SKM-1 treated with dmso at 0.1 percent for 144 hours (cell line): ENCODE results near the gene ZP2.
"Not testable (repeated sequence)": the region's sequence is repeated elsewhere in the genome, so short reads cannot be mapped to it uniquely, and the experiment has no call there.

ENCODE experiments used
- DNase-seq: peaks from one replicate; lab custom pipeline; 2025; ENCODE audit not compliant: unreplicated experiment; lab: John Stamatoyannopoulos, UW

Gene ZP2

DNA sequence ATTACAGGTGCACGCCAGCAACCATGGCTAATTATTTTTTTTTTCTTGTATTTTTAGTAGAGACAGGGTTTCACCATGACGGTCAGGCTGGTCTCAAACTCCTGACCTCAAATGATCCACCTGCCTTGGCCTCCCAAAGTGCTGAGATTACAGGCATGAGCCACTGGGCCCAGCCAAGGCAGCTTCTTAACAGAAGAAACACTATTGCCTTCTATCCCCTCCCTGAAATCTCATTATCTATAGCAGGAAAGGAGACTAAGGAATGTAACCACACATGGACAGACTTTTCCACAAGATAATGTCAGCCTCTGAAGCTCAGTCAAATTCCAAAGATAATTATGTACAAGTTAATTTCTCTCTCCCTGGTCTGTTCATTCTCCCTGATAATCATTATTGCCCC lies 5.7 kb upstream of the ZP2 start:
- no peak for DNase-seq

DNA sequence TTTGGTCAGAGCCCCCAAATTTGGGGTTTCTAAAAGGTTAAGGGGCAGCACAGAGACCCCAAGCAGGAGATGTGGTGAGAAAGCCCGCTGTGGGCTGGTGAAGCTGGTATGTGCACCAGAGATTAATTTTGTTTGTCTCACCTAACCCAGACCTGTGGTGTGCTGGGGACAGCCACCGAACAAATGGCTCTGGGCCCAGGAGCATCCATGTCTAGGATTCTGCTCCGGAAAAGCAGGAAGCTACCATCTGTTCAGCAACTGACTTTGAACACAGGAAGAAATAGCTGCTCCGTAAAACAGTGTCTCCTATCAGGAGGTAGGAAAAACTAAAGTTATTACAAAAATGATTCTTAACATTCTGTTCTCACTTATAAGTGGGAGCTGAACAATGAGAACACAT lies 2.7 kb upstream of the ZP2 start:
- no peak for DNase-seq

DNA sequence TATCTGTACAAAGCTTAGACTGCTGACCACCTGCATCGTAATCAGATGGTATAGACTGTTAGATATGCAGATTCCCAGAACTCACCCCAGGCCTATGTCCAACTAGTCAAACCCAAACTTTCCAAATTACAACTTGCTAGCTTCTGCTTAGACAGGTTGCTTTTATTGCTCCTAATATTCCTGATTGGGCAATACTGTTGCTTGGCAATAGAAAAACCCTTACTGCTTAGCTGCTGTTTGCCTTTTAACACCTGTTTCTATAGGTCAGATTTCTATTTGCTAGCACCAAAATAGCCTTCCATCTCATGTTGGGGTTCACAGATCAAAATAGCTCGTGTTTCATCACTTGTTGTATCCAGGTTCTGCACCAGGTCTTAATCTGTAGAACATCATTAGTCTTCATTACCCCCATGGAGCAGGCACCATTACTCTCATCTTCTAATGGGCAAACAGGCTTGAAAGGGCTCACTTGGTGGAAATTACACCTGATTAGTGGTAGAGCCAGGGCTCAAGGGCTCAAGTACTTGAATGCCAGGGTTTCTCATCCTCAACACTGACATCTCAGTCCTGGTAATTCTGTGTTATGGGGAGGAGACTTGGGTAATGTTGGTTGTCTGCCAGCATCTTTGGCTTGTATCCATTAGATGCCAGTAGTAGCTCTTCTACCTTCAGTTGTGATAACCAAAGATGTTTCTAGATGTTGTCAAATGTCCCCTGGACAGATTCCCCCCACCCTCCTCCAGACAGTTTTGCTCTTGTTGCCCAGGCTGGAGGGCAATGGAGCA lies 2.7 kb downstream of the ZP2 start:
- DNase-seq, result no peak

DNA sequence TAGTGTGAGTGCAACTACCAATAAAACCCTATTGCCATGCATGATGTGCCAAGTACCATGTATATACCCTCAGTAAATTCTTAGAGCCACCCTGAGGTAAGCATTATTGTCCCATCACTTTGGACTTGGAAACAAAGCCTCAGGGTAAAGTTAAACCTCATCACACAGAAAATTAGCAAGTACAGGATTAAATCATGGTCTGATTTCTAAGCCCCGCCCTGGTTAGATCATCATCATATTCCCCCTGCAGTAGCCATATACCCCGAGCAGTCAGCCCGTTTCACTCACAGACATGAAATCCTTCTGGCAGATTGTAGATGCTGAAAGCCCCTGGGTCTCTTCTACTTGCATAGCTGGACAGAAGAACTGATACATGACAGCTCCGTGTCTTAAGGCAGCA lies 4.8 kb downstream of the ZP2 start:
- DNase-seq, result no peak

DNA sequence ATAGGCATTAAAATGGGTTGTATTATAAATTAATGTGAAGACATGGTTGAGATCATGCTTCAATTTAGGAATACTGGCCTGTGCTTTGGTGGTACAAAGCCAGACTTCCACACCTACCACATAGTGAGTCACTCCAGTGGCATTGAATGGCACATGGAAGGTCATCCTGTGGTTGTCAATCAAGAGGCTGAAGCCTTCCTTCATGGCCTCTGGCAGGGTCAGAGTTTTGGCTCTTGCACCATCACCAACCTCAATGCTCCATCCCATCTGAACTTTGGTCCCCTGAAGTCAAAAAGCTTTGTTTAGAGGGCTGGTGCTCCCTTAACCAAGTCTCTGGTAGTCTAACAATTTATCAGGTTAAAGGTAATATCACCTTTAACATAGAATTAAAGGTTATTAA lies 6.1 kb downstream of the ZP2 start:
- DNase-seq, result no peak

DNA sequence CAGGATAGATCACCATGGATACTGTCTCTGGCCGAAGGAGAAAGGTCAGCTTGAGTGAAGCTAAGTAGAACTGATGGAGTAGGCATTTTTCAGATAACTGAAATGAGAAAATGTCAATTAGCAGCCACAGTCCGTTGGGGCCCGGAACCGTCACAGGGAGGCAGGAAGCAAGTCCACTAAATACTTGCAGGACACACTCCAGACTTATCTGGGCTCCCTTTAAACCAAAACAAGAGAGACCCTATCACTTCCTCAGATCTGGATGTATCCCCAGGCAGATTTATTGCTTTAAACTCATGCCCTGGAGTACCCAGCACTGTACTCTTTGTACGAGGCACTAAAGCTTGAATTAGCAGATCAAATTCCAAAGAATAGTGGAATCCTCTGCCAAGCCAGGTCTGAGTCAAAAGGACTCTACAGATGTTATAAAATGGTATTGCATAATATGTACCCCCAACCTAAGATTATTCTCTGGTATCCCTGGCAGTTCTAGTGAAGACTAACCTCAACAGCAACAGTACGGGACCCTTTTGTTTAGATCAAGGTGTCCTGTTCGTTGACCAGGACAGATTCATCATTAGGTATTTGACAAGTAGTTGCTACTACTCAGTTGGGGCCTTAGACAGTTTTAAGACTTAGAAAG lies 8.1 kb downstream of the ZP2 start:
- no peak for DNase-seq

DNA sequence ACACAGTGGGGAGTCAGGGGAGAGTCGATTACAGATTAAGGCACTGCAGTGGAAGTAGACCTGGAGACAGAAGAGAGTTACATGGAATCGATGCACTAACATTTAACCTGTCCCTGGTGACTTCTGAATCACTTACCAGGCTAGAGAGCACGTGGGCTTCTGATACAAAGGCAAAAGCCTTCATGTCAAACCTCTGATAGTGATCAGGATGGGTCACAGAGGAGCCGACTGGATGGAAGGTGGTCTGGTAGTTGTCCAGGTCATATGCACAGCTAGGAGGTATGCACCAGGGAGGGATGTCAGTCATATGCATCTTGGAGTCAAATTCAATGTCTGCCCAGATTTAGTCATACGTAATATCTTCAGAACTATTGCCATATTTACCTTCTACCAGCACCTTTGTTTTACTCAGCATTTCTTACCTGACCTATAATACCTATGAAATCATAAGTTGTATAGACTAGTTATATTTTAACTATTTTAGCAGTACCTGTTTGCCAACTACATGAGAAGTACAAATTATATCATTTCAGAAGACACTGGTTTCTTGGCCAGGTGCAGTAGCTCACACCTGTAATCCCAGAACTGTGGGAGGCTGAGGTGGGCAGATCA lies 11.7 kb downstream of the ZP2 start:
- DNase-seq, result no peak

DNA sequence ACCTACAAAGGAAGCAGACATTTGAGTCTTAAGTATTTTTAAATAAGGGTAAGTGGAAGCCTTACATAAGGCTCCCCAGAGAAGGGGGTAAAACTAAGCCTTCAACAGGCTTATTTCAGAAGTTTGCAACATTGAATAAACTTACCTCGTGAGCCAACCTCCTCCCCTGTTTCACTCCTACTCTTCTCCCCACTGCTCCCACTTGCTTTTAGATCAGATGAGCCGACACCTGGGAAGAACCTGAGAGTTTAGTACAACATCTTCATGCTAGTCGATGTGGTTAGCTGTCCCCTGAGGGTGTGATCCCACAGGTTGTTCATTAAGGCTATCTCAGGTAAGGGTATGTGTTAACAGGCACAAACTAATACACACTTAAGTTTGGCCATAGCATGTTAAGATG lies 13.8 kb downstream of the ZP2 start:
- DNase-seq, result no peak

DNA sequence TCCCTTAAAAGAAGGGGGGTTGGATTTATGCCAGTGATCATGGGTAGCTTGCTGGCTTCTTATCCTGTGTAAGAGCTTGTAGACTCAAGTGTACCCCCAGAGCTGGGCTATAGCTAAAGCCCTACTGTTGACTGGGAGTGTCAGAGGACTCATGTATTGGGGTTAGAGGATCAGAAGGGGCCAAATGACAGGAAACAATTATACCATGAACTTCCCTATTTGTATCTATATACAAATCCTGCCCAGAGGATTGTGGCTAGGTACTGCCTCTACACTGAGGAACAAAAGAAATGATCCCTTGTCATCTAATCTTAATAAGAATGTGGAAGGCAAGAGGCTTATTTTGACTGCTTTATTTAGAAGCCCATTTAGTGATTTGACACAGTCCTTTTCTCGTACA lies 14.3 kb downstream of the ZP2 start:
- DNase-seq, result peak; percentile 34

DNA sequence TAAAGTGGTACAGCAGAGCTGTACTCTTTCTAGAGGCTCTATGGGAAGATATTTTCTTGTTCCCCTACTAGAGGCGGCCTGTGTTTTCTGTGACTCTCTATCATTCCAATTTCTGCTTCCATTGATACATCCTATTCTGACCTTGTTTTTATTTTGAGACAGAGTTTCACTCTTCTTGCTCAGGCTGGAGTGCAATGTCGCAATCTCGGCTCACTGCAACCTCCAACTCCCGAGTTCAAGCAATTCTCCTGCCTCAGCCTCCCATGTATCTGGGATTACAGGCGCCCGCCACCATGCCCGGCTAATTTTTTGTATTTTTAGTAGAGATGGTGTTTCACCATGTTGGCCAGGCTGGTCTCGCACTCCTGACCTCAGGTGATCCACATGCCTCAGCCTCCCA lies 16.0 kb downstream of the ZP2 start:
- not testable (repeated sequence) for DNase-seq

DNA sequence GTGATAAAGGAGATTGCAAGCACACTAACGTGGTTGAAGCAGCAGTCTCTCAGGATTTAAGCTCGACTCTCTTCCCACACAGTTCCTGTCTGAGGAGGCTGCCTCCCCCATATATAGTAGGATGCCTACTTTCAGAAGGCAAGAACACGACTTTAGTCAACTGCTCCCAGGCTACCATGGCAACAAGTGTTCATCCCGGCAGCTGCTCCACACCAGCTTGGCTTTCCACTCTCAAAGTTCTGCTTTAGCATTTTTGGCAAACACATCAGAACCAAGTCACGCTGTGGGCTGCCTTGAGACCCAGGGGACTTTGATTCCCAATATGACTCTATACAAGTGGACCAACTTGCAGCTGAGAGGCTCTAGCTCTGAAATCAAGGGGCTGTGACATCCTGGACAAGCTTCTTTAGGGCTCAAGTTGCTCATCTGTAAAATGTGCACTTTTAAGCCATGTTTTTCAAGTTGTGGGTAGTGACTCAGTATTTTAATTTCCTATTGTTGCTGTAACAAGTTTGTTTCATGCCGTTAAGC lies 16.5 kb downstream of the ZP2 start:
- no peak for DNase-seq

DNA sequence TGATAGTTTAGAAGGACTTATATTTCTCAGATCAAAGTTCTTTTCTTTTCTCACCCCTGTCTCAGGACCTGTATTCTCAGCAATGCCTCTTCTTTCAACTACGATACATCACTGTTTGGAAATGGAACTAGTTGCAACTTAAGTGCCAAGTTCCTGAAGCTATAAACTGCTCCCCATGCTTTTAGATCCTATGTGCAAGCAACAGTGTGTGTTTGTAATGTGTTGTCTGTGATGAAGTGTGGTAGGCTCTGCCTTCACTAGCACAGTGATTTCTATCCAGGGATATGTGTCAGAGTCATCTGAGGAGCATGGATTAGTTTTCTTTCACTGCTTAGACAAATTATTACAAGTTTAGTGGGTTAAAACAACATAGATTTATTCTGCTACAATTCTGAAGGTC lies 18.4 kb downstream of the ZP2 start:
- DNase-seq, result no peak

DNA sequence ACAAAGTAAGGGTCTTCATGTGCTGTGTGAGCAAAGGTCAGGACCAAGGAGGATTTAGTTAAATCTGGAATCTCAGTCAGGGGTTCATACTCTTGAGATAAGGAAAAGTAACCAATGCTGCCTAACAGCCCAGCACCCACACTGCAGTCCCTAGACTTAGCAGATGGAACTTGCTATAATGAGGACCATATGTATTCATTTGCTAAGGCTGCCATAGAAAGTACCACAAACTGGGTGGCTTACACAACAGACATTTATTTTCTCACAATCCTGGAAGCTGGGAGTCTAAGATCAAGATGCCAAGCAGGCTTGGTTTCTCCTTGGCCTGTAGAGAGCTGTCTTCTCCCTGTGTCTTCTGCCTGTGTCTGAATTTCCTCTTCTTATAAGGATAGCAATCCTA lies 20.8 kb downstream of the ZP2 start:
- no peak for DNase-seq

DNA sequence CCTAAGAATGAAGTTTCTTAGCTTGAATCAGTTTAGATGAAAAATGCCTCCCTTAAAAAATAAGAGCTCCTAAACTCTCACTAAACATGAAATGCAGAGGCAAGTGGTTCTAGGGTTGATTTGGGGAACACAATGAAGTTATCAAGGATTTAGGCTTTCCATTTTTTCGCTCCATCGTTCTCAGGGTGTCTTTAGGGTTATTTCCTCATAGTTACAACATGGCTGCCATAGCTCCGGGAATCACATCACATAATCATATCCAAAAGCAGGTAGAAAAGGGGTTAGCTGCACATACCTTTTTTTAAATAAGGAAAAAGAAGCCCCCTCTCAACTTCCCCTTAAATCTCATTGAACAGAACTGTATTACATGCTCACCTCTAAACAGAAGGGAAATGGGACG lies 21.4 kb downstream of the ZP2 start:
- no peak for DNase-seq

DNA sequence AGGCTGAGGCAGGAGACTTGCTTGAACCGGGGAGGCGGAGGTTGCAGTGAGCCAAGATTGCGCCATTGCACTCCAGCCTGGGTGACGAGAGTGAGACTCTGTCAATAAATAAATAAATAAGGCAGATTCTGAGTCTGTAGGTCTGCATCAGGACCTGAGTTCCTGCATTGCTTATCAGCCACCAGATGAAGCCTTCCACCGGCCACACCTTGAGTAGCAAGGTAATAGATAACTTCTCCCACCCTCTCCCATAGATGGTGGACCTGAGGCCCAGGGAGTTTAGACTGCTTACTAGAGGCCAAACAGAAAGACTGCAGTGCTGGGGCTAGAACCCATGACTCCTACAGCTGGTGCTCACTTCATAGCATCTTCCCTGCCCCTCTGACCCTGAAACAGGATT lies 22.1 kb downstream of the ZP2 start:
- no peak for DNase-seq

DNA sequence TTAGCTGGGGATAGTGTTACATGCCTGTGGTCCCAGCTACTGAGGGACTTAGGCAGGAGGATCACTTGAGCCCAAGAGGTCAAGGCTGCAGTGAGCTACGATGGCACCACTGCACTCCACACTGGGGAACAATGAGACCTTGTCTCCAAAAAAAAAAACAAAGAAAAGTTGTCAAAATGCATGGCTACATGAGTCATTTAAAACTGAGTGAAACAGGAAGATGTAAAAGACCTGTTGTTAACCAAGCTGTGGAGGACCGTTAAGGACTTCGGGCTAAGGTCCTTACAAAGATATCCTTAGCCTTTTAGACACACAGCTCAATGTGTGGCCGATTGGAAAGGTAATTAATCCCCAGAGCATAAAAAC lies 25.1 kb downstream of the ZP2 start:
- DNase-seq, result no peak

DNA sequence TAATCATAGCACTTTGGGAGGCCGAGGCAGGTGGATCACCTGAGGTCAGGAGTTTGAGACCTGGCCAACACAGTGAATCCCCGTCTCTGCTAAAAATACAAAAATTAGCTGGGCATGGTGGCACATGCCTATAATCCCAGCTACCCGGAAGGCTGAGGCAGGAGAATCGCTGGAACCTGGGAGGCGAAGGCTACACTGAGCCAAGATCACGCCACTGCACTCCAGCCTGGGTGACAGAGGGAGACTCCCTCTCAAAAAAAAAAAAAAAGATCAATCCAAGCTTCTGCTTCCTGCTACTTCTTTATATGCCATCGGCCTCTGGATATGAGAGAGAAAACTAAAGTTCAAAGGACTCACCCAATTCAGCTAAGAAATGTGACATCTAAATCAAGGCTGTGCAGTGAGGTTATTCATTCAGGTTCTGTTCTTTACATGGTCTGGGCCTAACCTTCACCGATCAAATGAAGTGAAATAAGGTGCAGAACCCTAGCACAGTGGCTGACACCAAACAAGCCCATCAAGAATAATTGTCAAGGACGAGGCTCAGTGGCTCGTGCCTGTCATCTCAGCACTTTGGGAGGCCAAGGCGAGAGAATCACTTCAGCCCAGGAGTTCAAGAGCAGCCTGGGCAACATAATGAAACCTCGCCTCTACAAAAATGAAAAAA lies 25.6 kb downstream of the ZP2 start:
- DNase-seq, result no peak

DNA sequence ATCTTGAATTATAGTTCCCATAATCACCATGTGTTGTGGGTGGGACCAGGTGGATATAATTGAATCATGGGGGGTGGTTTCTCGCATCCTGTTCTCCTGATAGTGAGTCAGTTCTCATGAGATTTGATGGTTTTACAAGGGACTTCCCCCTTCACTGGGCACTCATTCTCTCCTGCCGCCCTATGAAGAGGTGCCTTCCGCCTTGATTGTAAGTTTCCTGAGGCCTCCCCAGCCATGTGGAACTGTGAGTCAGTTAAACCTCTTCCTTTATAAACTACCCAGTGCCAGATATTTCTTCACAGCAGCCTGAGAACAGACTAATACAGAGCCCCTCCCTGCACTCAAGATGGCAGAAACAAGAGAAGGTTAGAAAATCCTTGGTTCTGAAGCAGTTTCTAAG lies 26.5 kb downstream of the ZP2 start:
- DNase-seq, result no peak

DNA sequence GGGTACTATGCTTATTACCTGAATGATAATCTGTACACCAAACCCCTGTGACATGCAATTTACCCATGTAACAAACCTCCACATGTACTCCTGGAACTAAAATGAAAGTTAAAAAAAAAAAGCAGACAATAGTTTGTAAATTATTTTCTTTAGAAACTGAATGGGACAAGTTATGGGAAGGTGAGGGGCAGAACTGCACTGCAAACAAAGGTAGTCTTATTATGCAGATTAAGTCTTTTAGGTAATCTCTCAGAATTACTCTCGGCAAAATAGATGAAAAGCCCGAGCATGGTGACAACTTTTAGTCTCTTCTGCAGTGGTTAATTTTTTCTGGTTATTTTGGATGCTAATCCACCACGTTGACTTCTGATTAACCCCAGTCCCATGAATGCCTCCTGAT lies 27.4 kb downstream of the ZP2 start:
- DNase-seq, result no peak

DNA sequence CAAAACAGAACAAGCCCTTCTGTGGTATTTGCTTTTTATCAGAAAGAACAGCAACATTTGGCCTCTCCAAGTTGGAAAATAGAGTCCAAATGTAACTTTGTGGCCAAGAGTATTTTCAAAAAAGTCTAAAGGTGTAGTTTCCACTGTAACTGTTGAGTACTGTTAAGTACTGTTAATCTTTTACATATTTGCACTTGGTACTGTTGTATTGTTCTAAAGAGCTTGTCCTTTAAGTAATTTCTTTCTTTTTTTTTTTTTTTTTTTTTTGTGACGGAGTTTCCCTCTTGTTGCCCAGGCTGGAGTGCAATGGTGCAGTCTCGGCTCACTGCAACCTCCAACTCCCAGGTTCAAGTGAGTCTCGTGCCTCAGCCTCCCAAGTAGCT lies 31.4 kb downstream of the ZP2 start:
- no peak for DNase-seq

DNA sequence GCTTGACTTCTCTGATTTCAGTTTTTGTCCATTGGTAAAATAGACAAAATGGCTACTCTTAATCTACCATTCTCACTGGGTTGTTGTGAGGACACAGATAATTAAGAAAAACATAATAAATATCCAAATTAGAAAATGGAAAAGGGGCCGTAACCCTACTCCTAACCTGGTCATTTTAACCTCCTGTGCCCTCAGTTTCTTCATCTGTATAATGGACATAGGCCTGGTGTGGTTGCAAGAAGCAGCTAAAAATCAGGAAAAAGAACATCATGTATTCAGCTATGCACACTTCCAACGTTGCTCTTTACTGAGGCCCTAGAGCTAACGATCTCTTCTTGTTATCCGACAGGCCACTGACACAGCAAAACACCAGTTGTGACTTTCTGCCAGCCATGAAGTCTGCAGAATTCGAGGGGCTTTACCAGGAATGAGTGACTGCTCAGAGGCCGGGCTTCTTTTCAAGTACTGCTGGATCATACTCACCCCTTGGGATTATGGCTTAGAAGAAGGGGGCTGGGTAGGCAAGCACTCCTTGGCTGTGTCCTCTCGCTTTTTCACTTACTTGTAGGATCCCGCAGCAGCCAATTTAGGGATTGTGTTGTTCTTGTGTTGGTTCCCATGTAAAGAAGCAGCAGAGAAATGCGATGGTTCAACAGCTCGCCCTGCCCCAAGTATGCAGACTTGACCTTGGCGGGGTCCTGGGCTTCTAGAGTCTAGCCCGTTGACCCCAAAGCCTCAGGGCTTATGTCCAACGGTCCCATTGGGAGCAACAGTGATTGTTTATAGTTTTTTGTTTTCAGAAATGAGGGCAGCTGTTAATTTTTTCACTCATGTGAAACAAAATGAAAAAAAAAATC lies 32.0 kb downstream of the ZP2 start:
- DNase-seq, result no peak
